Trophoblast cell (in vitro differentiated cells and primary cell): ENCODE measurements around the gene DNAJA4.

Experiments used
- DNase-seq, 2 donors: peaks; one replicate each; pipeline ENCODE4 v3.0.0-alpha.2; 2016
- H2AFZ ChIP-seq: 2 replicates; pipeline ENCODE4 v1.6.1; 2013; ENCODE audit warnings: low read length, moderate library complexity, mild to moderate bottlenecking; ENCODE audit not compliant: insufficient read depth, poor library complexity
- H2AK5ac ChIP-seq: 2 replicates; pipeline ENCODE4 v1.6.1; 2013; ENCODE audit warnings: mild to moderate bottlenecking, low read length
- H2BK120ac ChIP-seq: 2 replicates; pipeline ENCODE4 v1.6.1; 2013; ENCODE audit warnings: low read length, mild to moderate bottlenecking, moderate library complexity; ENCODE audit not compliant: insufficient read depth, poor library complexity
- H2BK12ac ChIP-seq: 2 replicates; pipeline ENCODE4 v1.6.1; 2013; ENCODE audit warnings: mild to moderate bottlenecking, low read length, moderate library complexity
- H2BK5ac ChIP-seq: 2 replicates; pipeline ENCODE4 v1.6.1; 2013; ENCODE audit warnings: low read length, low read depth, moderate library complexity, mild to moderate bottlenecking; ENCODE audit not compliant: poor library complexity
- H3K14ac ChIP-seq: 2 replicates; pipeline ENCODE4 v1.6.1; 2013; ENCODE audit warnings: mild to moderate bottlenecking, low read length
- H3K18ac ChIP-seq: 2 replicates; pipeline ENCODE4 v1.6.1; 2013; ENCODE audit warnings: mild to moderate bottlenecking, low read length
- H3K23ac ChIP-seq: 2 replicates; pipeline ENCODE4 v1.6.1; 2013; ENCODE audit warnings: low read length
- H3K27ac ChIP-seq: 2 replicates; pipeline ENCODE4 v1.5.1; 2013; ENCODE audit warnings: low read depth, mild to moderate bottlenecking, inconsistent platforms, low read length, moderate library complexity
- H3K27me3 ChIP-seq: 2 replicates; pipeline ENCODE4 v1.6.1; 2013; ENCODE audit warnings: inconsistent platforms, mild to moderate bottlenecking, low read length, moderate library complexity; ENCODE audit not compliant: insufficient read depth
- H3K36me3 ChIP-seq, 2 experiments: 1 replicate in 1 of 2; 2 replicates in 1 of 2; pipeline ENCODE4 v1.6.1; 2013; ENCODE audit warnings: low read length in 2 of 2, mild to moderate bottlenecking in 2 of 2, moderate library complexity in 1 of 2; ENCODE audit not compliant: insufficient read depth in 2 of 2, control insufficient read depth in 1 of 2
- H3K4ac ChIP-seq: 2 replicates; pipeline ENCODE4 v1.6.1; 2013; ENCODE audit warnings: low read depth, mild to moderate bottlenecking, low read length, moderate library complexity
- H3K4me1 ChIP-seq, 2 experiments: 1 replicate in 1 of 2; 2 replicates in 1 of 2; pipeline ENCODE4 v1.6.1; 2013; ENCODE audit warnings: low read length in 2 of 2, mild to moderate bottlenecking in 2 of 2, moderate library complexity in 1 of 2; ENCODE audit not compliant: insufficient read depth in 2 of 2, control insufficient read depth in 1 of 2
- H3K4me2 ChIP-seq: 2 replicates; pipeline ENCODE4 v1.6.1; 2013; ENCODE audit warnings: inconsistent platforms, mild to moderate bottlenecking, low read length, moderate library complexity
- H3K4me3 ChIP-seq: 2 replicates; pipeline ENCODE4 v1.5.1; 2013; ENCODE audit warnings: mild to moderate bottlenecking, low read depth, low read length, inconsistent platforms
- H3K79me1 ChIP-seq: one replicate; pipeline ENCODE4 v1.6.1; 2013; ENCODE audit warnings: low read length
- H3K79me2 ChIP-seq: 2 replicates; pipeline ENCODE4 v1.6.1; 2013; ENCODE audit warnings: low read length, mild to moderate bottlenecking; ENCODE audit not compliant: control insufficient read depth, insufficient read depth, poor library complexity
- H3K9ac ChIP-seq: 2 replicates; pipeline ENCODE4 v1.6.1; 2013; ENCODE audit warnings: mild to moderate bottlenecking, low read length
- H3K9me3 ChIP-seq: 2 replicates; pipeline ENCODE4 v1.6.1; 2013; ENCODE audit warnings: low read depth, mild to moderate bottlenecking, control low read depth, inconsistent platforms, low read length; ENCODE audit not compliant: insufficient read depth
- H4K12ac ChIP-seq: 2 replicates; pipeline ENCODE4 v1.6.1; 2013; ENCODE audit warnings: low read depth, mild to moderate bottlenecking, low read length, moderate library complexity
- H4K8ac ChIP-seq: 2 replicates; pipeline ENCODE4 v1.6.1; 2013; ENCODE audit warnings: low read depth, mild to moderate bottlenecking, low read length, moderate library complexity
- H4K91ac ChIP-seq: one replicate; pipeline ENCODE4 v1.6.1; 2013; ENCODE audit warnings: low read depth, mild to moderate bottlenecking, low read length, moderate library complexity
- WGBS: extraction: QIAGEN DNeasy Blood & Tissue Kit; methylation state at CpG from one replicate; pipeline ENCODE4 v1.1.7; 2013; ENCODE audit warnings: missing lambda C conversion rate; ENCODE audit not compliant: insufficient read length, insufficient coverage; ENCODE audit errors: extremely low coverage; 5-methylcytosine and 5-hydroxymethylcytosine counted together

DNAJA4 gene

GRCh38 chr15:78266229-78266628 is 1.9 kb downstream of the DNAJA4 start:
- no peak overlapping the region for H2AFZ ChIP-seq
- H3K9ac ChIP-seq = no peak overlapping the region
- H3K9me3 ChIP-seq = no peaks in the 10 kb centered on the region
- no peak overlapping the region for H4K8ac ChIP-seq
- no peak overlapping the region for H2BK12ac ChIP-seq
- H4K12ac ChIP-seq = no peak overlapping the region
- no peak for DNase-seq
- H3K4me2 ChIP-seq = no peak overlapping the region
- H3K4me1 ChIP-seq = no peaks in the 10 kb centered on the region
- H3K79me1 ChIP-seq = no peaks in the 10 kb centered on the region
- H3K79me2 ChIP-seq = no peaks in the 10 kb centered on the region
- no peak overlapping the region for H3K14ac ChIP-seq
- no peak overlapping the region for H2BK5ac ChIP-seq
- no peaks in the 10 kb centered on the region for H3K27me3 ChIP-seq
- H3K4me3 ChIP-seq = no peak overlapping the region
- H3K4ac ChIP-seq = no peak overlapping the region
- H2BK120ac ChIP-seq = no peak overlapping the region
- H4K91ac ChIP-seq = no peak overlapping the region
- H3K23ac ChIP-seq = no peak overlapping the region
- H3K27ac ChIP-seq = no peak overlapping the region
- H3K36me3 ChIP-seq = no peaks in the 10 kb centered on the region
- H3K18ac ChIP-seq = no peak overlapping the region
- no peak overlapping the region for H2AK5ac ChIP-seq

GRCh38 chr15:78266806-78267205 is 2.4 kb downstream of the DNAJA4 start:
- no CpG with 5 or more reads among the region's 2 CpGs for WGBS
- no peak overlapping the region for H3K4me3 ChIP-seq
- no peak overlapping the region for H4K12ac ChIP-seq
- no peak overlapping the region for H2AFZ ChIP-seq
- no peak overlapping the region for H4K91ac ChIP-seq
- H3K14ac ChIP-seq = no peak overlapping the region
- no peaks in the 10 kb centered on the region for H3K79me1 ChIP-seq
- no peak overlapping the region for H4K8ac ChIP-seq
- no peak overlapping the region for H2BK5ac ChIP-seq
- H3K36me3 ChIP-seq = no peaks in the 10 kb centered on the region
- no peak overlapping the region for H3K27ac ChIP-seq
- H3K27me3 ChIP-seq = no peaks in the 10 kb centered on the region
- H3K9ac ChIP-seq = no peak overlapping the region
- H2AK5ac ChIP-seq = no peak overlapping the region
- H3K4me1 ChIP-seq = no peaks in the 10 kb centered on the region
- H3K18ac ChIP-seq = no peak overlapping the region
- no peaks in the 10 kb centered on the region for H3K79me2 ChIP-seq
- DNase-seq = no peak
- H3K4me2 ChIP-seq = no peak overlapping the region
- H3K4ac ChIP-seq = no peak overlapping the region
- H3K9me3 ChIP-seq = no peaks in the 10 kb centered on the region
- no peak overlapping the region for H3K23ac ChIP-seq
- H2BK12ac ChIP-seq = no peak overlapping the region
- no peak overlapping the region for H2BK120ac ChIP-seq

GRCh38 chr15:78272316-78272715 is 8.0 kb downstream of the DNAJA4 start:
- H3K4me3 ChIP-seq = no peak overlapping the region
- H3K23ac ChIP-seq = no peak overlapping the region
- no peak overlapping the region for H2AFZ ChIP-seq
- H2BK12ac ChIP-seq = no peak overlapping the region
- H2BK120ac ChIP-seq = no peak overlapping the region
- H3K4me2 ChIP-seq = no peak overlapping the region
- no peak overlapping the region for H3K9ac ChIP-seq
- no peaks in the 10 kb centered on the region for H3K79me1 ChIP-seq
- H3K27me3 ChIP-seq = no peaks in the 10 kb centered on the region
- H3K18ac ChIP-seq = no peak overlapping the region
- DNase-seq = no peak
- no peak overlapping the region for H4K8ac ChIP-seq
- peaks cover 6% of the 10 kb centered on the region in 2 experiments for H3K4me1 ChIP-seq
- WGBS = no CpG with 5 or more reads among the region's 2 CpGs
- H3K9me3 ChIP-seq = no peaks in the 10 kb centered on the region
- H3K14ac ChIP-seq = no peak overlapping the region
- no peak overlapping the region for H2BK5ac ChIP-seq
- H3K4ac ChIP-seq = no peak overlapping the region
- no peak overlapping the region for H2AK5ac ChIP-seq
- H4K91ac ChIP-seq = no peak overlapping the region
- H3K79me2 ChIP-seq = no peaks in the 10 kb centered on the region
- H3K36me3 ChIP-seq = no peaks in the 10 kb centered on the region
- no peak overlapping the region for H4K12ac ChIP-seq
- no peak overlapping the region for H3K27ac ChIP-seq

GRCh38 chr15:78272776-78273175 is 8.4 kb downstream of the DNAJA4 start:
- Histone ChIP-seq H3K36me3 (no peaks in the 10 kb centered on the region), H3K14ac (no peak overlapping the region), H3K4me2 (no peak overlapping the region), H2BK120ac (no peak overlapping the region), H4K8ac (no peak overlapping the region), H3K9ac (no peak overlapping the region), H3K23ac (no peak overlapping the region), H4K12ac (no peak overlapping the region), H3K4ac (no peak overlapping the region), H2AFZ (no peak overlapping the region), H3K79me2 (no peaks in the 10 kb centered on the region), H3K27me3 (no peaks in the 10 kb centered on the region), H4K91ac (no peak overlapping the region), H3K79me1 (no peaks in the 10 kb centered on the region), H3K18ac (no peak overlapping the region), H3K4me1 (peaks cover 6% of the 10 kb centered on the region in 2 experiments), H2AK5ac (no peak overlapping the region), H3K9me3 (no peaks in the 10 kb centered on the region), H3K4me3 (no peak overlapping the region), H2BK12ac (no peak overlapping the region), H2BK5ac (no peak overlapping the region), H3K27ac (no peak overlapping the region)
- no CpG with 5 or more reads among the region's 3 CpGs for WGBS
- no peak for DNase-seq
